ENCODE data around the gene FIGNL2. TPM values are rescaled to one million over a fixed set of nuclear protein-coding genes. Genes with fewer than 3 reads are reported as not detected.

FIGNL2 gene
- total and polyA plus RNA-seq, 8 donors, result under 0.01 to 1.4 (median 0.12) TPM; not detected in 3

DNA sequence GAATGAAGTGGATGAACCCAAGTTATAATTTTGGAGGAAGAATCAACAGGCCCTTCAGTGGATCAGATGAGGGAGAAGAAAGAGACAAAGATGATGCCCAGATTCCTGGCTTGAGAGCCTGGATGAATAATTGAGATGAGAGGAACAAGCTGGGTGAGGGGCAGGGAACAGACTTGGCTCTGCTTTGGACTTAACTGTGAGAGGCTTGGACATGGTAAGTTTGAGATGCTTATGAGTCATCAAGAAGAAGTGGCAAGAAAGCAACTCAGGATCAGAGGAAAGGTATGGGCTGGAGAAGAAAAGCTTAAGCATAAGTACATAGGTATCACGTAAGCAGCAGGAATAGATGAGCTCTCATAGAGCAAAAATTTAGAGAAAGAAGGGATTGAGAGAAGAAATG is 55.3 kb downstream of the FIGNL2 start:
- no peak for DNase-seq
- H3K4me1 ChIP-seq, result no peaks in the 10 kb centered on the region
- H3K4me3 ChIP-seq, result no peak overlapping the region
- no peak overlapping the region for H3K27ac ChIP-seq
- H3K9me3 ChIP-seq, result no peaks in the 10 kb centered on the region
- intact Hi-C loops (cut with DNase I; ENCODE audit: low total_unique reads), result no loop called here
- H3K36me3 ChIP-seq, result no peaks in the 10 kb centered on the region
- TF ChIP-seq EP300 (IDR thresholded peaks at IDR 0.05) (no peak), POLR2AphosphoS5 (IDR thresholded peaks at IDR 0.05) (no peak), POLR2A (IDR thresholded peaks at IDR 0.05) (no peak)
- TF ChIP-seq, protein P1, sequence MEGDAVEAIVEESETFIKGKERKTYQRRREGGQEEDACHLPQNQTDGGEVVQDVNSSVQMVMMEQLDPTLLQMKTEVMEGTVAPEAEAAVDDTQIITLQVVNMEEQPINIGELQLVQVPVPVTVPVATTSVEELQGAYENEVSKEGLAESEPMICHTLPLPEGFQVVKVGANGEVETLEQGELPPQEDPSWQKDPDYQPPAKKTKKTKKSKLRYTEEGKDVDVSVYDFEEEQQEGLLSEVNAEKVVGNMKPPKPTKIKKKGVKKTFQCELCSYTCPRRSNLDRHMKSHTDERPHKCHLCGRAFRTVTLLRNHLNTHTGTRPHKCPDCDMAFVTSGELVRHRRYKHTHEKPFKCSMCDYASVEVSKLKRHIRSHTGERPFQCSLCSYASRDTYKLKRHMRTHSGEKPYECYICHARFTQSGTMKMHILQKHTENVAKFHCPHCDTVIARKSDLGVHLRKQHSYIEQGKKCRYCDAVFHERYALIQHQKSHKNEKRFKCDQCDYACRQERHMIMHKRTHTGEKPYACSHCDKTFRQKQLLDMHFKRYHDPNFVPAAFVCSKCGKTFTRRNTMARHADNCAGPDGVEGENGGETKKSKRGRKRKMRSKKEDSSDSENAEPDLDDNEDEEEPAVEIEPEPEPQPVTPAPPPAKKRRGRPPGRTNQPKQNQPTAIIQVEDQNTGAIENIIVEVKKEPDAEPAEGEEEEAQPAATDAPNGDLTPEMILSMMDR (IDR thresholded peaks at IDR 0.05), result no peak
- H3K27me3 ChIP-seq, result no peaks in the 10 kb centered on the region
- WGBS, 5 donors, result 94 to 100% (median 97%) methylated on average over 1 of the region's 1 CpG

DNA sequence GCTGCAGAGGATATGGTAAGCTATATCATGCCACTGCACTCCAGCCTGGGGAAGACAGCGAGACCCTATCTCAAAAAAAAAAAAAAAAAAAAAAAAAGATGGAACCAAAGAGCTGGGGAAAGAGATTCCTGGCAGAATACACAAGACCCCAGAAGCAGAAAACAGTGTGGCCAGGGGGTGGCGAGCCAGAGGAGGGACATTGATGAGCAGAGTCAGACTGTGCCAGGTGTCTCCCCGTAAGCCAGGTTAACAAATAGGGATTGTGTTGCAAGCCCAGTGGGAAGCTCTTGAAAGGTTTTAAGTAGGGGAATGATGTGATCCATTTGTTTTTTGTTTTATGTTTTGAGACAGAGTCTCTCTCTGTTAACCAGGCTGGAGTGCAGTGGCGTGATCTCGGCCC is 56.1 kb downstream of the FIGNL2 start:
- Histone ChIP-seq H3K9me3 (no peaks in the 10 kb centered on the region), H3K27me3 (no peaks in the 10 kb centered on the region), H3K4me3 (no peak overlapping the region), H3K36me3 (no peaks in the 10 kb centered on the region), H3K4me1 (no peaks in the 10 kb centered on the region), H3K27ac (no peak overlapping the region)
- intact Hi-C loops (cut with DNase I; ENCODE audit: low total_unique reads), result no loop called here
- 92 to 98% (median 97%) methylated on average over 5 of the region's 5 CpGs for WGBS, 5 donors
- no peak for DNase-seq
- no peak for TF ChIP-seq POLR2A (IDR thresholded peaks at IDR 0.05)
- TF ChIP-seq EP300 (IDR thresholded peaks at IDR 0.05), result no peak
- no peak for TF ChIP-seq POLR2AphosphoS5 (IDR thresholded peaks at IDR 0.05)
- TF ChIP-seq, protein P1 (IDR thresholded peaks at IDR 0.05), result no peak

DNA sequence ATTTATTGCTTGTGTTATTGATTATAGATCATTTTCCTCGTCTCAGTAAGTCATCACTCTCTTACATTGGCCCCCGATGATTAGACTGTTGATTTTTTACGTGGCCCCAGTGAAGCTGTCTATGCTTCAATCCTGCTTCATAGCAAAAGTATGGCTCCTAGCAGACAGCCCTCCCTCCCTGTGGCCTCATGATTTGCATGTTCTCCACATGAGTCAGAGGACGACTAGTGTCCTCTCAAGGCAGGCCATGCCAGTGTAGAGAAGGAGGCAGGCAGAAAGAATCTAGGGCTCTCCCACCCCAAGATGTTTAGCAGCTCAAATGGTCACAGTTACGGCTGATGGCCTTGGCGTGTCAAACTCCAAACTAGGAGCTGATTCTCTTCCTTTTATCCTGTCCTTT is 59.6 kb downstream of the FIGNL2 start:
- no peak for DNase-seq
- Histone ChIP-seq H3K9me3 (no peaks in the 10 kb centered on the region), H3K36me3 (no peaks in the 10 kb centered on the region), H3K4me3 (no peak overlapping the region), H3K4me1 (no peaks in the 10 kb centered on the region), H3K27me3 (no peaks in the 10 kb centered on the region), H3K27ac (no peak overlapping the region)
- TF ChIP-seq, protein P1 (IDR thresholded peaks at IDR 0.05), result no peak
- TF ChIP-seq EP300 (IDR thresholded peaks at IDR 0.05) (no peak), POLR2AphosphoS5 (IDR thresholded peaks at IDR 0.05) (no peak), POLR2A (IDR thresholded peaks at IDR 0.05) (no peak)
- intact Hi-C loops (cut with DNase I; ENCODE audit: low total_unique reads), result no loop called here
- 84 to 88% (median 85%) methylated on average over 6 of the region's 6 CpGs for WGBS, 5 donors

DNA sequence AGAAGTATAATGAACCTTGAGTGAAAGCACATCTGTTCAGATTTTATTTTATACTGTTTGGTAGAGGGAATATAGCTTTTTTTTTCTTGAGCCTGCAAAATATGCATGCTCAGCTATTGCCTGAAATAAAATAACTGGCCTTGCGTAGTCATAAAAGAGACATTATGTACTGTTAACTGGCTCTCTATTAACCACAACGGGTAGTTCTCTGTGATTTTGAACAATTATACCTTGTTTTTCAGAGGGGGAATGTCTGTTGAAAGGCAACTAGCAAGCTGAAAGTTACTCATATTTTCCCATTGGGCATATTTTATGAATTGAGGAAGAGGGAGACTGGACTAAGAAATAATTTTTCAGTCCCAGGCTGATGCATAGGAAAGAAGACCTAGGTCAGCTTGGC is 62.6 kb downstream of the FIGNL2 start:
- Histone ChIP-seq H3K4me3 (no peak overlapping the region), H3K36me3 (no peaks in the 10 kb centered on the region), H3K27ac (no peak overlapping the region), H3K4me1 (no peaks in the 10 kb centered on the region), H3K27me3 (peaks cover 0 to 9% (median 0%) of the 10 kb centered on the region in 3 donors), H3K9me3 (no peaks in the 10 kb centered on the region)
- intact Hi-C loops (cut with DNase I; ENCODE audit: low total_unique reads), result no loop called here
- DNase-seq, result no peak
- WGBS, 5 donors, result 86 to 93% (median 88%) methylated on average over 2 of the region's 2 CpGs
- TF ChIP-seq EP300 (IDR thresholded peaks at IDR 0.05) (no peak), POLR2A (IDR thresholded peaks at IDR 0.05) (no peak), POLR2AphosphoS5 (IDR thresholded peaks at IDR 0.05) (no peak)

DNA sequence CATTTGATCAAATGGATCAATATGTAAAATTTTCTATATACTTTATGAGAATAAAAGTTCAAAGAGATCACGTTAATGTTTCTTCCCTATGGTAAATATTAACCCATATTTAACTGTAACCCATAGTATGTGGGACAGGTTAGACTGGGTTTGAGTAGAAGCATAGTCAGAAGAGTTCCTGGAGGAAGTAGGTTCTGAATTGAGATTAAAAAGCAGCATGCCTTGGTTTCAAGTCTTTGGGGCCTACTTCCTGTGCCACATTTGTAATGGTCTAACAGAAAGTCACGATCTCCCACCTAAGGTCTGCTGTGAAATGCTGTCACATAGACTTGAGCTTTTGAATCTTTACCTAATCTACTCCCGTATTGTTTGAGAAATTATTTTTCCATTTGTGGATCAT is 63.8 kb downstream of the FIGNL2 start:
- no peaks in the 10 kb centered on the region for H3K36me3 ChIP-seq
- no peak overlapping the region for H3K27ac ChIP-seq
- H3K27me3 ChIP-seq, result peaks cover 0 to 13% (median 0%) of the 10 kb centered on the region in 3 donors
- no peak overlapping the region for H3K4me3 ChIP-seq
- no peak for TF ChIP-seq EP300 (IDR thresholded peaks at IDR 0.05)
- no peak for TF ChIP-seq POLR2AphosphoS5 (IDR thresholded peaks at IDR 0.05)
- TF ChIP-seq, protein P1 (IDR thresholded peaks at IDR 0.05), result no peak
- no peak for TF ChIP-seq POLR2A (IDR thresholded peaks at IDR 0.05)
- no peaks in the 10 kb centered on the region for H3K9me3 ChIP-seq
- peak in 1 of 2 donors; percentile 22 for DNase-seq
- intact Hi-C loops (cut with DNase I; ENCODE audit: low total_unique reads), result no loop called here
- WGBS, 5 donors, result 65 to 73% (median 70%) methylated on average over 3 of the region's 3 CpGs
- H3K4me1 ChIP-seq, result no peaks in the 10 kb centered on the region
